HG03457 (cell line): ENCODE data around the gene SURF1.
"Not testable (repeated sequence)": the region's sequence is repeated elsewhere in the genome, so short reads cannot be mapped to it uniquely, and the experiment has no call there.

ENCODE experiments used
- ATAC-seq: cut with Tn5 transposase; IDR thresholded peaks from one replicate; pipeline ENCODE4 v1.9.1; 2021; ENCODE audit warnings: moderate number of reproducible peaks; ENCODE audit not compliant: unreplicated experiment

Gene SURF1

DNA sequence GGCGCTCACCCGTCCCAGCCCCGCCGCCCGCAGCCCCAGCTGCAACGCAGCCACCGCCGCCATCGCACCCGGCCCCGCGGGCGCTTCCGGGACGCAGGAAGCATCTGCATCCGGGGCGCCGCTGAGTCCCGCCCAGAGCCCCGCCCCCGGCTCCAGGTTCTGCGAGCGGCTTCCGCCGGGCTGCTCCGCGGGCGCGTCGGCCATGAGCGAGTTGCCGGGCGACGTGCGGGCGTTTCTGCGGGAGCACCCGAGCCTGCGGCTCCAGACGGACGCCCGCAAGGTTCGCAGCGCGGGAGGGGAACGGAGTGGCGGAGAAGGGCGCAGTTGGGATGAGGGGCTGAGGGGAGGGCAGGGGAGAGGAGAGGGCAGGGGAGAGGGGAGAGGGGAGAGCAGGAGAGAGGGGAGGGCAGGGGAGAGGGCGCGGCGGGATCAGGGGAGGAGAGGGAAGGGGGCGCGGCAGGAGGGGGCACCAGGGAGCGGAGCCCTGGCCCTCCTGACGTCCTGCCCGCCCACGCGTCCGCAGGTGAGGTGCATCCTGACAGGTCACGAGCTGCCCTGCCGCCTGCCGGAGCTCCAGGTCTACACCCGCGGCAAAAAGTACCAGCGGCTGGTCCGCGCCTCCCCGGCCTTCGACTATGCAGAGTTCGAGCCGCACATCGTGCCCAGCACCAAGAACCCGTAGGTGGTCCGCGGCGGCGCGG lies at the start of gene SURF1, which contains the start of gene SURF2:
TSS of gene SURF1 (minus strand) at position 97 of the 701 bp plus-strand sequence. CDS start at position 63, 34 bp downstream.
TSS of gene SURF2 (plus strand) at position 160 of the 701 bp plus-strand sequence. CDS start at position 203, 43 bp downstream.
- no peak for ATAC-seq

DNA sequence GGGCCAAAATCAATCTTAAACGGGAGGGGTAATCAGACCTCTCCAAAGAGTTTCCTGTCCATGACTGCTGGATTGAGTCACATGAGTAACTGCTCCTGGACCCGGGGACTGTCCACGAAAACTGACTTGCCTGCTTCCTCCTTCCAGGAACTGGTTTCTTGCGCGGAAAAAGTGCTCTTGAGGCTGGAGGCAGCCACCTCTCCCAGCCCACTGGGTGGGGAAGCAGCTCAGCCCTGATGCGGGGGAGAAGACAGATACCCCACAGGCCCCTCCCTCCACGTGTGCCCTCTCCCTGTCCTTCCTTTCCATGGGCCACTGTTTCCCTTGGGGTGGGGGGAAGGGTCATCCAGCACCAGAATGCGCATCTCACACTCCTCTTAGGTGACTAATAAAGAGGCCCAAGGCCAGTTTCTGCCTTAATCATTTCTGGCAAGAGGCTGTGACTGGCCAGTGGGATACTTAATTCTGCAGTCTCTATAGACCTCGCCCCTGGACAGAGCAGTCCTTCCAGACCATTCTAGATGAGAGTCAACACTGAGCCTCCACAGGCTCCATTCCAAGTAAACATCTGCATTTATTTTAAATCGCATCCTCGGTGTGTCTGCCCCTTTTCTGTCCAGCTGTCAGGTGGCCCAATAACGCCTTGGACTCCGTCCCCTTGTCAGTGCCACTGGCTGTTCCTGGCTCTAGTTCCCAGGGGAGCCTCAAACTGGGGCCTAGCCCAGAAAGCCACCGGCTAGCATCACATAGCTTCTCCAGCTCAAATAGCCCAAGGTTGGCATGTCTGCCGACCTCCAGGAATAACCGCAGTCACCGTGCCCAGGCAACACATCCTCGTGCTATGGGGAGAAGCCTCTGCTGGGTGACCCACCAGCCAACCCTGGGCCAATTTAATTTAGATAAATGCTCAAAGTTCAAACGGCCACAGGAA lies 49.5 kb upstream of the SURF1 start:
- ATAC-seq: no peak

DNA sequence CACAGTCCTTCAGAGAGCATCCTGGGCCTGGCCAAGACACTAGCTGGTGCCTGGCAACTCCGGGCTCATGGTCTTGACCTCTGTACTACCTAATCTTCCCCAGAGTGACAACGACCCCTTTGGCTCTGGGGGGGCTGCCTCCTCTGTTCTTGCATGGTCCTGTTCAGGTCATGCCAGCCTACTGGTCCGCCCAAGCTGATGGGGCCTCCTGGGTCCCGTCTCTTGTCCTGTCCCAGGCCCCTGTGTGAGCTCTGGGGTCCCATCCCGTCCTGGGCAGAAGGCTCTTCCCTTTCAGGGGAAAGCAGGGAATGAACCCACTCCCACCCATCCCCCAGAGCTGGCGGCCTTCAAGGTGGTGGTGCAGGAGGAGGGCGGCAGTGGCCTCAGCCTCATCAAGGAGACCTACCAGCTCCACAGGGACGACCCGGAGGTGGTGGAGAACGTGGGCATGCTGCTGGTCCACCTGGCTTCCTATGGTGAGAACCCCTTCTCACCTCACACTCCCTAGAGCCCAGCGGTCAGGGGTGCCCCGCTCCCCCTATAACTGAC lies 48.2 kb upstream of the SURF1 start:
- ATAC-seq: no peak

DNA sequence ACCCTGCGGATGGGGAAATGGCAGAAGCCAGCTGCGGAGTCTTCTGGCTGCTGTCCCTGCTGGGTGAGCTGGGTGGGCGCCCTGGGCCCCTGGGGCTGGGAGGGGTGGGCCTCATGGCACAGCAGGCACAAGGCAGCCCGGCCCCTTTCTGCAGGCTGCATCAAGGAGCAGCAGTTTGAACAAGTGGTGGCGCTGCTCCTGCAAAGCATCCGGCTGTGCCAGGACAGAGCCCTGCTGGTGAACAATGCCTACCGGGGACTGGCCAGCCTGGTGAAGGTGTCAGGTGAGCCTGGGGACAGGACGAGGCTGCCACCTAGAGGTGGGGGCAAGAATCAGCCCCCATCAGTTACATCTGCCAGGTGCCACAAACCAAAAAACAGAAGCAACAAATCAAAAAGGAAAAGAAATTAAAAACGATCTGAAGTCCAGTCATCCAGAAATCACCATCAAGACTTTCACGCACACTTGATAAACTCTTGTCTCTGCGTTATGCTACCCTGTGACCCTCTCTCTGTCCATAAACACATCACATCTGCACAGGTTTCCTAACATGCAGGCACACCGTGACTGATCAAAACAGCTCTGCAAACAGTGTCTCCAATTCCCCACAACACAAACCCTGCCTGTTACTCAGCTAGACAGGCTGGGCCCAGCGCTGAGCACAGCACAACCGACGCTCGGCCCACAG lies 47.6 kb upstream of the SURF1 start:
- ATAC-seq: no peak

- ATAC-seq: no peak
Observed at GRCh38 chr9:133402689-133403088, 46.4 kb upstream of the SURF1 start.

GRCh38 chr9:133401588-133401987 lies 45.3 kb upstream of the SURF1 start:
- no peak for ATAC-seq

DNA sequence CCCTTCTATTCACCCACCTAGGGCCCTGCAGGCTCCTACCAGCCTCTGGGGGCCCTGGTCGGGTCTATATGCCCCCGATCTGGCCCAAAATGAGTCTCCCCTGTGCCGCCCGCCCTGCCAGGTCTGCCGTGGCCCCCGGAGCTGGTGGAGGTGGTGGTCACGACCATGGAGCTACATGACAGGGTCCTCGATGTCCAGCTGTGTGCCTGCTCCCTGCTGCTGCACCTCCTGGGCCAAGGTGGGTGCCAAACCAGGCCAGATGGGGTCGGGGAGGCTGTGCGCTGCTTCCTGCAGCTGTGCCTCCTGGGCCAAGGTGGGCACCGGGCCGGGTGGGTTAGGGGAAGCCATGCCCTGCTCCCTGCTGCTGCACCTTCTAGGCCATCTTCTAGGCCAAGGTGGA lies 44.0 kb upstream of the SURF1 start:
- ATAC-seq: no peak

DNA sequence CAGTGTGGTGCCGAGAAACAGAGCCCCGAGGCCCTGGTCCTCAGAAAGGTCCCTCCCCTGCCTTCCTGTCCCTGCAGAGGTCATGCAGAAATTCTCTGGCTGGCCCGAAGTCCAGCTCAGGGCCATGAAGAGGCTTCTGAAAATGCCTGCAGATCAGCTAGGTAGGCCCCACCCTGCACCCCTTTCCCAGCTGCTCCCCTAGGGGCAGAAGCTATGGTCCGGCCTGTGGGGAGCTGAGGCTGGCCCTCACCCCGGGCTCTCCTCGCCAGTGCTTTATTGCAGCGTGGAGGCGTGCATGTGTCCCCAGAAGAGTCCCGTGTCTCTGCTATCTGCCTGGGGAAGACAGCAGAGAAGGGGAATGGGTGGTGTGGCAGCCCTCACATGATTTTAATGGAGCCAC lies 41.6 kb upstream of the SURF1 start:
- no peak for ATAC-seq

DNA sequence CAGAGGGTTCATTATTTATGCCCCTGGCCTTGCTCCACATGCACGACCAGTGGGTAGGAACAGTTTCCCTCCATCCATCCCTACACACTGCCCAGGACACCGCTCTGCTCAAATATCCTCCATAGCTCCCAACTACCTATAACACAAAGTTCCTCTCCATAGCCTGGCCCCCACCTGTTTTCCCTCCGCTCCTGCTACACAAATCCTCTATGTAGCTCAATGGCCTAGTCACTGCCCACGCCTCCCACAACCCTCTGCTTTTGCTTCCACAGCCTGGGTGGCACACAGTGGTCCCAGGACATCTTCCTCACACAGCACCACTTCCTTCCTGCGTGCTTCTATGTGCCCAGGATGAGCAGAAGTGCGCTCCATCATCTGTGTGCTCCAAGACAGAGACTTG lies 41.1 kb upstream of the SURF1 start:
- no peak for ATAC-seq

GRCh38 chr9:133396952-133397351 lies 40.7 kb upstream of the SURF1 start:
- no peak for ATAC-seq

GRCh38 chr9:133394687-133395271 lies 38.5 kb upstream of the SURF1 start:
- ATAC-seq: no peak

- ATAC-seq: no peak
Observed at GRCh38 chr9:133393399-133393798, 37.1 kb upstream of the SURF1 start.

- ATAC-seq: not testable (repeated sequence)
Observed at GRCh38 chr9:133392308-133392707, 36.0 kb upstream of the SURF1 start.

DNA sequence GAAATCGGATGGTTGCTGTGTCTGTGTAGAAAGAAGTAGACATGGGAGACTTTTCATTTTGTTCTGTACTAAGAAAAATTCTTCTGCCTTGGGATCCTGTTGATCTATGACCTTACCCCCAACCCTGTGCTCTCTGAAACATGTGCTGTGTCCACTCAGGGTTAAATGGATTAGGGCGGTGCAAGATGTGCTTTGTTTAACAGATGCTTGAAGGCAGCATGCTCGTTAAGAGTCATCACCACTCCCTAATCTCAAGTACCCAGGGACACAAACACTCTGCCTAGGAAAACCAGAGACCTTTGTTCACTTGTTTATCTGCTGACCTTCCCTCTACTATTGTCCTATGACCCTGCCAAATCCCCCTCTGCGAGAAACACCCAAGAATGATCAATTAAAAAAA lies 35.2 kb upstream of the SURF1 start:
- ATAC-seq: not testable (repeated sequence)

- no peak for ATAC-seq
Observed at GRCh38 chr9:133390713-133391112, 34.4 kb upstream of the SURF1 start.

GRCh38 chr9:133389562-133389961 lies 33.3 kb upstream of the SURF1 start:
- no peak for ATAC-seq

DNA sequence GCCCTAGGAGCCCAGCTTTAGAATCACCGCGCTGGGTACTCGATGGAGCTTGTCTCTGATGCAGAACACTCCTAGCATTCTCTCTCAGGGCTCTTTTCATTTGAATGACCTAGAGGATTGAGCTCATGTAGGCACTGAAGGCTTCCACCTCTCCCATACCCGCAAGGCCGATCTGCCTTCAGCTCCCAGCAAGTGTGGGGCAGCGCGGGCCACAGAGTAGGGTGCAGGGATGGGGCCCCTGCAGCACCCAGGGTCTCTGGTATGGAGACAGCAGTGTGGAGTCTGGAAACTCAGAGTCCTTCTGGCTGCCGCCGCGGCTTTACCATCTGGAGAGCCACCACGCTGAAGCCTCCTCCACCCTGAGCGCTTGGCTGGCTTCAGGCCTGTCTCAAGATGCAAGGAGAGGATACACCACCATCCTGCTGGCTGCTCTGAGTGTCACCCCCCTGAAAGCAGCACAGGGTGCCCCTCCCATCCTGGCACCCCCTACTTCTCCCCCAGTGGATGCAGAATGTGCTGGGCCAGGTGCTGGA lies 32.8 kb upstream of the SURF1 start:
- ATAC-seq: no peak

DNA sequence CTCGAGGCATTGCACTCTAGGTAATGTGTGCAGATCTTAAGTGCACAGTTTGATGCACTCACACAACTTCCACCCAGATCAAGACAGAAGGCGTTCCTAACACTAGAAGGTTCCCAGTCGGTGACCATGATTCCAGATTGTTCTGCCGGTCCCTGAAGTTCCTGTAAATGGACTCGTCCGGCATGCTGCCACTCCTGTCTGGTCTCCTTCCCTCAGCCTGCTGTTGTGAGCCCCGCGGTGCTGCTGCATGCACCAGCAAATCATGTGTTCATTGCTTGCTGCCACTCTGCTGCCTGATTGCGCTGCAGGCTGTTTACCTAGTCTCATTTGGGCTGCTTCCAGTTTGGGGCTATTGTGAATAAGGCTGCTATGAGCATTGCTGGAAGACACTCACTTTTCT lies 31.4 kb upstream of the SURF1 start:
- ATAC-seq: no peak

- no peak for ATAC-seq
Observed at GRCh38 chr9:133386338-133386737, 30.1 kb upstream of the SURF1 start.

DNA sequence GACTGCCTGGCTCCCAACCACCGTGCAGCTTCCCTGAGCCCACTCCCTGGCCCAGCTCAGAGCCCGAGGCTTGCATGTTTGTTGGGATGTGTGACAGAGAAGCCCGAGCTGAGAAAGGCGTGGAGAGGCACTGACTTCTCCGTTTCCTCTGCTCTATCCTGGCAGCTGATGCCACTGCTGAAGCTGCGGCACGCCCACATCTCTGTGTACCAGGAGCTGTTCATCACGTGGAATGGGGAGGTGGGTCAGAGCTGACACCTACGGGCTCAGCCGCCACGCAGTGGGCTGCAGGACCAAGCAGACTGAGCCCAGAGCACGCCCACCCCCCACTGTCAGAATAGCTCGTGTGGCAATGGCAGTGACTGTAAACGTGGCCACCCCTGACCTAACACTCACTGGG lies 29.2 kb upstream of the SURF1 start:
- ATAC-seq: no peak
